ENCODE results near the gene NDUFA11.

The NDUFA11 gene

GRCh38 chr19:5905114-5905778 lies 1.7 kb upstream of the NDUFA11 start:
- DNase-seq, result no peak

GRCh38 chr19:5904352-5905113 lies 943 bp upstream of the NDUFA11 start, which contains the start of gene VMAC:
VMAC (plus strand) TSS chr19:5904872; CDS start chr19:5904891, 19 bp downstream.
- peak; percentile 100 for DNase-seq

- no peak for DNase-seq
Observed at GRCh38 chr19:5903056-5903623, 450 bp downstream of the NDUFA11 start.

- DNase-seq, result no peak
Observed at GRCh38 chr19:5900976-5901375, 2.6 kb downstream of the NDUFA11 start.

GRCh38 chr19:5899728-5900526 lies 3.7 kb downstream of the NDUFA11 start:
- DNase-seq, result peak; percentile 19

- DNase-seq, result peak; percentile 42
Observed at GRCh38 chr19:5897189-5897969, 6.2 kb downstream of the NDUFA11 start.

GRCh38 chr19:5896365-5897076 lies 7.1 kb downstream of the NDUFA11 start:
- DNase-seq, result peak; percentile 40

GRCh38 chr19:5895890-5896289 lies 7.7 kb downstream of the NDUFA11 start:
- peak; percentile 20 for DNase-seq

GRCh38 chr19:5895409-5895808 lies 8.2 kb downstream of the NDUFA11 start:
- DNase-seq, result peak; percentile 28

- DNase-seq, result peak; percentile 32
Observed at GRCh38 chr19:5894704-5895349, 8.8 kb downstream of the NDUFA11 start.

GRCh38 chr19:5893907-5894703 lies 9.5 kb downstream of the NDUFA11 start:
- DNase-seq, result peak; percentile 52

GRCh38 chr19:5893296-5893903 lies 10.2 kb downstream of the NDUFA11 start:
- DNase-seq, result no peak

- DNase-seq, result peak; percentile 39
Observed at GRCh38 chr19:5892772-5893275, 10.8 kb downstream of the NDUFA11 start.

GRCh38 chr19:5891938-5892771 lies 11.4 kb downstream of the NDUFA11 start:
- peak; percentile 68 for DNase-seq

- peak; percentile 39 for DNase-seq
Observed at GRCh38 chr19:5891572-5891937, 12.0 kb downstream of the NDUFA11 start.

GRCh38 chr19:5890099-5890498 lies 13.5 kb downstream of the NDUFA11 start:
- DNase-seq, result no peak

- peak; percentile 25 for DNase-seq
Observed at GRCh38 chr19:5889288-5889971, 14.2 kb downstream of the NDUFA11 start.

All from left hindlimb (tissue), 1 donor.